A673 (cell line): ENCODE measurements around the gene HAPSTR1. TPM values are rescaled to one million over a fixed set of nuclear protein-coding genes. Genes with fewer than 3 reads are reported as not detected.

Experiments
- BruUV-seq: library from RNA; stranded (reverse); fragments of 400-500 nt; replicated peaks from 2 replicates; lab custom pipeline; 2021; lab: Mats Ljungman, UMichigan
- CTCF ChIA-PET: fragments of 300-600 bp; sonication (Branson Sonifier 250); formaldehyde crosslinking; loops from one replicate; lab custom pipeline; 2022; ENCODE audit warnings: antibody characterized with exemption; lab: Charles Lee
- POLR2A ChIA-PET: fragments of 300-600 bp; sonication (Branson Sonifier 250); formaldehyde crosslinking; loops from one replicate; lab custom pipeline; 2022; ENCODE audit warnings: antibody characterized with exemption; ENCODE audit not compliant: low non-redundant PET; lab: Charles Lee
- DNase-seq: peaks from one replicate; pipeline ENCODE4 v3.0.0-alpha.2; 2015; ENCODE audit warnings: low spot score
- H3K27ac ChIP-seq: fragments of 200-600 bp; sonication (generic); 2 replicates; pipeline ENCODE4 v1.5.1; 2016; ENCODE audit warnings: mixed run types, low read depth, mild to moderate bottlenecking, mixed read lengths, antibody characterized with exemption, low read length; ENCODE audit not compliant: poor library complexity, severe bottlenecking
- H3K27me3 ChIP-seq: fragments of 200-600 bp; sonication (generic); replicated peaks from 2 replicates; pipeline ENCODE4 v1.6.1; 2017; ENCODE audit warnings: mixed run types, low read depth, mild to moderate bottlenecking, mixed read lengths, antibody characterized with exemption, low read length; ENCODE audit not compliant: insufficient read depth, poor library complexity
- H3K36me3 ChIP-seq: fragments of 200-600 bp; sonication (generic); 2 replicates; pipeline ENCODE4 v1.6.1; 2016; ENCODE audit warnings: mixed run types, mild to moderate bottlenecking, mixed read lengths, antibody characterized with exemption, low read length; ENCODE audit not compliant: insufficient read depth, poor library complexity, severe bottlenecking
- H3K4me1 ChIP-seq: fragments of 200-600 bp; sonication (generic); 2 replicates; pipeline ENCODE4 v1.6.1; 2017; ENCODE audit warnings: mixed run types, mild to moderate bottlenecking, mixed read lengths, antibody characterized with exemption, low read length; ENCODE audit not compliant: insufficient read depth, poor library complexity, severe bottlenecking
- H3K4me3 ChIP-seq: fragments of 200-600 bp; sonication (generic); 2 replicates; pipeline ENCODE4 v1.5.1; 2016; ENCODE audit warnings: low read depth, mixed run types, mild to moderate bottlenecking, mixed read lengths, low read length; ENCODE audit not compliant: poor library complexity, severe bottlenecking
- H3K9me3 ChIP-seq: fragments of 200-600 bp; sonication (generic); 2 replicates; pipeline ENCODE4 v1.6.1; 2016; ENCODE audit warnings: mixed run types, low read depth, mild to moderate bottlenecking, mixed read lengths, antibody characterized with exemption, low read length; ENCODE audit not compliant: poor library complexity, severe bottlenecking
- CTCF ChIP-seq: fragments of 300-800, 200-600 bp; sonication (generic); conservative IDR thresholded peaks from 2 replicates; pipeline ENCODE4 v1.5.1; 2017; ENCODE audit warnings: low read depth, mild to moderate bottlenecking, antibody characterized with exemption, low read length, moderate library complexity, mixed read lengths
- EZH2 ChIP-seq: fragments of 200-600 bp; sonication (generic); IDR thresholded peaks from 2 replicates; pipeline ENCODE4 v1.6.1; 2017; ENCODE audit warnings: borderline replicate concordance, low read depth, mild to moderate bottlenecking, mixed read lengths, antibody characterized with exemption, low read length; ENCODE audit not compliant: poor library complexity, severe bottlenecking
- intact Hi-C: fragments of 100-400 bp; cut with micrococcal nuclease; formaldehyde crosslinking; loops from one replicate; pipeline ENCODE4 v1.10.0; 2022; ENCODE audit not compliant: unreplicated experiment
- total RNA-seq: library from RNA; stranded (reverse); gene quantifications from 2 replicates; pipeline ENCODE4 v1.2.3, GENCODE V29; 2021

Gene HAPSTR1
- total RNA-seq, 1 experiment from 2014 or later = 90.4 TPM

- BruUV-seq = no TSS peak
- peak; percentile 25 for DNase-seq
- ChIA-PET POLR2A (interaction anchor here (1.1 kb wide), 1 partner anchor 56 kb away, joined by 3 read pairs; no protein-coding TSS in a partner anchor), CTCF (interaction anchor here (1.2 kb wide), 1 partner anchor 59 kb away, joined by 4 read pairs; no protein-coding TSS in a partner anchor)
- peaks cover 42% of the 10 kb centered on the region for H3K36me3 ChIP-seq
- H3K27ac ChIP-seq = peak overlapping the region; percentile 97
- peaks cover 30% of the 10 kb centered on the region for H3K4me1 ChIP-seq
- no peaks in the 10 kb centered on the region for H3K27me3 ChIP-seq
- H3K4me3 ChIP-seq = peak overlapping the region; percentile 70
- intact Hi-C loops = loop anchor here (5.0 kb wide), 4 partner anchors 46 to 516 kb away; partner anchors contain the start of gene USP7
- H3K9me3 ChIP-seq = no peaks in the 10 kb centered on the region
- TF ChIP-seq EZH2 (no peak), CTCF (no peak)
These were observed 1.5 kb downstream of the HAPSTR1 start for GRCh38 chr16:9092978-9093344.

GRCh38 chr16:9094011-9094846, 2.8 kb downstream of the HAPSTR1 start:
- intact Hi-C loops = loop anchor here (5.0 kb wide), 4 partner anchors 47 to 517 kb away; partner anchors contain the start of gene USP7
- Histone ChIP-seq H3K27me3 (no peaks in the 10 kb centered on the region), H3K36me3 (peaks cover 53% of the 10 kb centered on the region), H3K27ac (peak overlapping the region; percentile 97), H3K9me3 (no peaks in the 10 kb centered on the region), H3K4me1 (peaks cover 38% of the 10 kb centered on the region), H3K4me3 (peak overlapping the region; percentile 70)
- POLR2A ChIA-PET = no interaction called here
- no peak for DNase-seq
- TF ChIP-seq EZH2 = no peak
- TF ChIP-seq CTCF = no peak
- CTCF ChIA-PET = no interaction called here
- BruUV-seq = TSS peak; percentile 46

GRCh38 chr16:9095171-9095570, 3.7 kb downstream of the HAPSTR1 start:
- POLR2A ChIA-PET = no interaction called here
- DNase-seq = no peak
- intact Hi-C loops = loop anchor here (5.0 kb wide), 1 partner anchor 173 kb away; no protein-coding TSS in a partner anchor
- no TSS peak for BruUV-seq
- no peak overlapping the region for H3K27ac ChIP-seq
- no peaks in the 10 kb centered on the region for H3K27me3 ChIP-seq
- no peaks in the 10 kb centered on the region for H3K9me3 ChIP-seq
- H3K36me3 ChIP-seq = peaks cover 61% of the 10 kb centered on the region
- peak overlapping the region; percentile 70 for H3K4me3 ChIP-seq
- CTCF ChIA-PET = no interaction called here
- no peak for TF ChIP-seq CTCF
- no peak for TF ChIP-seq EZH2
- peaks cover 38% of the 10 kb centered on the region for H3K4me1 ChIP-seq
